Right lobe of liver (tissue), 4 donors: ENCODE measurements around the gene NLGN1.

Experiments used
- POLR2A ChIP-seq: fragments of 450-650 bp; IDR thresholded peaks from one replicate; pipeline ENCODE4 v1.6.1; 2017; ENCODE audit warnings: antibody characterized with exemption, mild to moderate bottlenecking
- TF ChIP-seq, protein P1 (sequence below), 4 donors: fragments of 200-600 bp in 3 of 4; fragments of 450-650 bp in 1 of 4; IDR thresholded peaks; one replicate each; pipeline versions ENCODE4 v1.5.1 to v1.8.0; 2016 to 2022; ENCODE audit warnings: antibody characterized with exemption in 4 of 4, mild to moderate bottlenecking in 2 of 4
- donor health status: DM: no; HTN: no; CAD: no.
- donor health status: DM: no; HTN: no; CAD: no.
- donor health status: DM: no; HTN: yes; CAD: no.

DNA sequence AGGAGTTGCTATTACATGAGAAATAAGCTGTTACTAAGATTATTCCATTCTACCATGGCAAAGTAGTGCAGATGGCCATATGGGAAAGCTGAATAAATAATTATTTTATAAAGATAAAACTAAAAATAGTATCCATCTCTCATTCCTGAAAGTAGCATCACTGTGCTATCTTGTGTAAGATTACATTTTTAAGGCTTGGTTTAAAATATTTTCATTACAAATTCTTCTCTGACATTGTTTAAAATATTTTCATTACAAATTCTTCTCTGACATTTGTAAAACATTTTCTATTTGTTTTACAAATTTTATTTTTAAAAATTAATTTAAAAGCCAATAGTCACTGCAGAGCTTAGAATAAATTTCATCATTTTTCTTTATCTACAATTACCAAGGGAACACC lies 796.1 kb downstream of the NLGN1 start:
- TF ChIP-seq, protein P1, sequence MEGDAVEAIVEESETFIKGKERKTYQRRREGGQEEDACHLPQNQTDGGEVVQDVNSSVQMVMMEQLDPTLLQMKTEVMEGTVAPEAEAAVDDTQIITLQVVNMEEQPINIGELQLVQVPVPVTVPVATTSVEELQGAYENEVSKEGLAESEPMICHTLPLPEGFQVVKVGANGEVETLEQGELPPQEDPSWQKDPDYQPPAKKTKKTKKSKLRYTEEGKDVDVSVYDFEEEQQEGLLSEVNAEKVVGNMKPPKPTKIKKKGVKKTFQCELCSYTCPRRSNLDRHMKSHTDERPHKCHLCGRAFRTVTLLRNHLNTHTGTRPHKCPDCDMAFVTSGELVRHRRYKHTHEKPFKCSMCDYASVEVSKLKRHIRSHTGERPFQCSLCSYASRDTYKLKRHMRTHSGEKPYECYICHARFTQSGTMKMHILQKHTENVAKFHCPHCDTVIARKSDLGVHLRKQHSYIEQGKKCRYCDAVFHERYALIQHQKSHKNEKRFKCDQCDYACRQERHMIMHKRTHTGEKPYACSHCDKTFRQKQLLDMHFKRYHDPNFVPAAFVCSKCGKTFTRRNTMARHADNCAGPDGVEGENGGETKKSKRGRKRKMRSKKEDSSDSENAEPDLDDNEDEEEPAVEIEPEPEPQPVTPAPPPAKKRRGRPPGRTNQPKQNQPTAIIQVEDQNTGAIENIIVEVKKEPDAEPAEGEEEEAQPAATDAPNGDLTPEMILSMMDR (IDR thresholded peaks at IDR 0.05), result no peak
- no peak for TF ChIP-seq POLR2A
